CD4-positive, alpha-beta T cell (primary cell): ENCODE data around the gene ATG2A. TPM values are rescaled to one million over a fixed set of nuclear protein-coding genes. Genes with fewer than 3 reads are reported as not detected.
A peak's percentile ranks its signal among the peaks of the same experiment; 100 is the strongest.

Source experiments
- ATAC-seq: fragments of 200-7000 bp; cut with Tn5 transposase; one replicate; pipeline ENCODE4 v1.10.0; 2022; ENCODE audit warnings: mild to moderate bottlenecking; ENCODE audit not compliant: poor library complexity
- CTCF ChIA-PET: fragments of 350-600 bp; sonication (Branson Sonifier 250); formaldehyde crosslinking; loops from one replicate; lab custom pipeline; 2021; ENCODE audit warnings: antibody characterized with exemption, inconsistent platforms; lab: Charles Lee
- POLR2A ChIA-PET: fragments of 350-600 bp; sonication (Branson Sonifier 250); formaldehyde crosslinking; loops from one replicate; lab custom pipeline; 2021; ENCODE audit warnings: antibody characterized with exemption, inconsistent platforms; lab: Charles Lee
- DNase-seq, 14 experiments: peaks; one replicate each; pipeline ENCODE4 v3.0.0-alpha.2; 2013 to 2020; ENCODE audit warnings: mixed read lengths in 2 of 14
- H3K27ac ChIP-seq, 2 donors: one replicate each; pipeline versions ENCODE4 v1.5.1 to v1.7.0; 2013; ENCODE audit warnings: low read length in 2 of 2, low read depth in 1 of 2, mild to moderate bottlenecking in 1 of 2
- H3K27me3 ChIP-seq, 2 experiments: 1 replicate in 1 of 2; 2 replicates in 1 of 2; pipeline versions ENCODE4 v1.6.1 to v1.7.0; 2013; ENCODE audit warnings: low read length in 2 of 2, control low read depth in 1 of 2, mild to moderate bottlenecking in 1 of 2, moderate library complexity in 1 of 2; ENCODE audit not compliant: insufficient read depth in 2 of 2, control insufficient read depth in 1 of 2
- H3K36me3 ChIP-seq: one replicate; pipeline ENCODE4 v1.6.1; 2013; ENCODE audit warnings: low read length, control low read depth; ENCODE audit not compliant: insufficient read depth
- H3K4me1 ChIP-seq: one replicate; pipeline ENCODE4 v1.6.1; 2013; ENCODE audit warnings: low read length, control low read depth; ENCODE audit not compliant: insufficient read depth
- H3K4me3 ChIP-seq: one replicate; pipeline ENCODE4 v1.5.1; 2013; ENCODE audit warnings: mild to moderate bottlenecking, low read length, moderate library complexity
- H3K9me3 ChIP-seq, 2 experiments: 1 replicate in 1 of 2; 2 replicates in 1 of 2; pipeline versions ENCODE4 v1.6.1 to v1.7.0; 2013; ENCODE audit warnings: low read length in 2 of 2, mild to moderate bottlenecking in 2 of 2, control low read depth in 1 of 2, moderate library complexity in 1 of 2; ENCODE audit not compliant: control insufficient read depth in 1 of 2, insufficient read depth in 1 of 2
- H3K27ac Mint-ChIP-seq: one replicate; pipeline ENCODE4 v1.8.0; 2020; ENCODE audit warnings: mixed read lengths
- H3K27me3 Mint-ChIP-seq: one replicate; pipeline ENCODE4 v1.8.0; 2021; ENCODE audit warnings: mixed read lengths
- H3K36me3 Mint-ChIP-seq: one replicate; pipeline ENCODE4 v1.8.0; 2021; ENCODE audit warnings: low read depth, mixed read lengths
- H3K4me1 Mint-ChIP-seq: one replicate; pipeline ENCODE4 v1.8.0; 2021; ENCODE audit warnings: low read depth, mixed read lengths
- H3K4me3 Mint-ChIP-seq: one replicate; pipeline ENCODE4 v1.8.0; 2020; ENCODE audit warnings: mild to moderate bottlenecking, mixed read lengths
- H3K9me3 Mint-ChIP-seq: one replicate; pipeline ENCODE4 v1.8.0; 2020; ENCODE audit warnings: mixed read lengths
- CTCF ChIP-seq: fragments of 200-600 bp; IDR thresholded peaks from one replicate; pipeline ENCODE4 v1.8.0; 2022; ENCODE audit warnings: antibody characterized with exemption, mild to moderate bottlenecking
- intact Hi-C, 2 experiments: fragments of 100-400 bp; cut with DNase I in 1 of 2; cut with micrococcal nuclease in 1 of 2; formaldehyde crosslinking; loops; one replicate each; pipeline versions ENCODE4 v1.15.1 to v1.9.0; 2023 to 2025; cut with DNase I, micrococcal nuclease
- total RNA-seq, 174 experiments: library from RNA in 2 of 174; stranded (reverse) in 2 of 174; gene quantifications; one replicate each; pipeline ENCODE4 v1.2.3 and lab custom pipeline; 2021 to 2026

ATG2A gene
- total RNA-seq, 2 experiments from 2014 or later, result 189 to 198 TPM

- peaks cover 92% of the 10 kb centered on the region for H3K4me1 Mint-ChIP-seq
- peak in 4 of 14 experiments; percentile 51 to 81 (median 65) for DNase-seq
- ChIA-PET CTCF (interaction anchor here (2.9 to 12.7 kb wide), 2 partner anchors 22 to 30 kb away, joined by 12 to 136 read pairs; partner anchors contain the start of gene EHD1), POLR2A (interaction anchor here (12.4 to 27.2 kb wide), 3 partner anchors 5 to 24 kb away, joined by 293 to 767 read pairs (median 293); partner anchors contain the start of gene EHD1)
- no peak for ATAC-seq
- Histone ChIP-seq H3K27ac (peak overlapping the region; percentile 59 to 79), H3K4me3 (peak overlapping the region; percentile 0), H3K36me3 (peaks cover 77% of the 10 kb centered on the region), H3K9me3 (no peaks in the 10 kb centered on the region), H3K4me1 (peaks cover 100% of the 10 kb centered on the region), H3K27me3 (no peaks in the 10 kb centered on the region)
- no peak for TF ChIP-seq CTCF
- H3K27ac Mint-ChIP-seq, result peak overlapping the region; percentile 91
- peaks cover 85% of the 10 kb centered on the region for H3K36me3 Mint-ChIP-seq
- H3K4me3 Mint-ChIP-seq, result peak overlapping the region; percentile 65
- no peaks in the 10 kb centered on the region for H3K9me3 Mint-ChIP-seq
- no peaks in the 10 kb centered on the region for H3K27me3 Mint-ChIP-seq
- intact Hi-C loops, result no loop called here
Measured at GRCh38 chr11:64856382-64857227, 60.4 kb downstream of the ATG2A start.

- Mint-ChIP-seq H3K27me3 (no peaks in the 10 kb centered on the region), H3K36me3 (peaks cover 84% of the 10 kb centered on the region), H3K4me3 (peak overlapping the region; percentile 77), H3K9me3 (no peaks in the 10 kb centered on the region), H3K4me1 (peaks cover 92% of the 10 kb centered on the region), H3K27ac (peak overlapping the region; percentile 91)
- intact Hi-C loops, result no loop called here
- Histone ChIP-seq H3K9me3 (no peaks in the 10 kb centered on the region), H3K4me1 (peaks cover 100% of the 10 kb centered on the region), H3K4me3 (no peak overlapping the region), H3K27ac (peak overlapping the region; percentile 59 to 79), H3K36me3 (peaks cover 72% of the 10 kb centered on the region), H3K27me3 (no peaks in the 10 kb centered on the region)
- no peak for TF ChIP-seq CTCF
- ATAC-seq (no peak), DNase-seq (peak in 2 of 14 experiments; percentile 48 to 58)
- POLR2A ChIA-PET, result interaction anchor here (12.4 to 27.2 kb wide), 2 partner anchors 8 to 25 kb away, joined by 293 to 767 read pairs; partner anchors contain the start of gene EHD1
- CTCF ChIA-PET, result interaction anchor here (2.9 to 12.7 kb wide), 2 partner anchors 23 to 31 kb away, joined by 12 to 136 read pairs; partner anchors contain the start of gene EHD1
Measured at GRCh38 chr11:64855596-64856304, 61.3 kb downstream of the ATG2A start.
